HepG2 (cell line): ENCODE data around the gene SPSB1. TPM values are rescaled to one million over a fixed set of nuclear protein-coding genes. Genes with fewer than 3 reads are reported as not detected.

Source experiments
- ARHGAP35 ChIP-seq: sonication (generic); formaldehyde crosslinking; IDR thresholded peaks from 2 replicates; pipeline ENCODE4 v1.9.0; 2022; ENCODE audit warnings: mild to moderate bottlenecking, inconsistent platforms, moderate library complexity, missing genetic modification reagents, borderline replicate concordance
- BHLHE40 ChIP-seq: IDR thresholded peaks from 2 replicates; pipeline ENCODE4 v1.6.1; 2011; ENCODE audit warnings: low read length, improper control_type of control experiment
- NFKBIZ ChIP-seq: IDR thresholded peaks from 2 replicates; pipeline ENCODE4 v1.6.1; 2018; ENCODE audit warnings: missing genetic modification reagents, missing compliant biosample characterization
- U2AF1 ChIP-seq: fragments of 200-400 bp; formaldehyde crosslinking; optimal IDR thresholded peaks from 2 replicates; pipeline ENCODE3; 2017; ENCODE audit warnings: mild to moderate bottlenecking, low read depth, low read length
- ZFYVE20 ChIP-seq: sonication (generic); formaldehyde crosslinking; IDR thresholded peaks from 2 replicates; pipeline ENCODE4 v1.8.0; 2023; ENCODE audit warnings: low read depth, mild to moderate bottlenecking, moderate library complexity, missing genetic modification reagents, borderline replicate concordance
- ZNF354B ChIP-seq: sonication (generic); formaldehyde crosslinking; IDR thresholded peaks from 2 replicates; pipeline ENCODE4 v1.8.0; 2022; ENCODE audit warnings: mild to moderate bottlenecking, missing genetic modification reagents
- ZNF558 ChIP-seq: sonication (generic); formaldehyde crosslinking; IDR thresholded peaks from 2 replicates; pipeline ENCODE4 v1.9.0; 2022; ENCODE audit warnings: mild to moderate bottlenecking, missing genetic modification reagents, borderline replicate concordance
- polyA plus RNA-seq, 8 experiments: library from polyadenylated mRNA; depleted of rRNA in 3 of 8; stranded (reverse) in 7 of 8; unstranded in 1 of 8; fragments of >200 nt; fragmentation: Illumina TruSeq in 4 of 8; extraction: Trizol in 4 of 8; gene quantifications; 2 replicates each; pipeline versions ENCODE4 v1.2.1 to v1.2.3, GENCODE V29; 2011 to 2016; ENCODE audit warnings: low read depth in 4 of 8, missing spikeins in 1 of 8, mixed read lengths in 1 of 8; ENCODE audit not compliant: insufficient read depth in 1 of 8
- total RNA-seq, 5 experiments: library from RNA; depleted of rRNA; stranded (reverse); fragments of >200 nt; fragmentation: Illumina TruSeq; extraction: Trizol; gene quantifications; 2 replicates each; pipeline ENCODE4 v1.2.3, GENCODE V29; 2016; ENCODE audit warnings: low read depth in 1 of 5
- TF ChIP-seq, protein P1 (sequence below): sonication (generic); formaldehyde crosslinking; IDR thresholded peaks from 2 replicates; pipeline ENCODE4 v1.4.0; 2020; ENCODE audit warnings: missing genetic modification reagents
- TF ChIP-seq, protein P2 (sequence below): sonication (generic); formaldehyde crosslinking; IDR thresholded peaks from 2 replicates; pipeline ENCODE4 v1.8.1; 2023; ENCODE audit warnings: mild to moderate bottlenecking, missing genetic modification reagents
- TF ChIP-seq, protein P3 (sequence below): sonication (generic); formaldehyde crosslinking; IDR thresholded peaks from 2 replicates; pipeline ENCODE4 v1.4.0; 2020; ENCODE audit warnings: mild to moderate bottlenecking, missing genetic modification reagents
- TF ChIP-seq, protein P4 (sequence below): sonication (generic); formaldehyde crosslinking; IDR thresholded peaks from 2 replicates; pipeline ENCODE4 v1.5.1; 2020; ENCODE audit warnings: mild to moderate bottlenecking, missing genetic modification reagents, borderline replicate concordance

SPSB1 gene
- total and polyA plus RNA-seq, 2 of the 13 experiments (the other 11 are each of a cell fraction or from before 2014, with no cell fraction given): 5.0 to 8.0 TPM

DNA sequence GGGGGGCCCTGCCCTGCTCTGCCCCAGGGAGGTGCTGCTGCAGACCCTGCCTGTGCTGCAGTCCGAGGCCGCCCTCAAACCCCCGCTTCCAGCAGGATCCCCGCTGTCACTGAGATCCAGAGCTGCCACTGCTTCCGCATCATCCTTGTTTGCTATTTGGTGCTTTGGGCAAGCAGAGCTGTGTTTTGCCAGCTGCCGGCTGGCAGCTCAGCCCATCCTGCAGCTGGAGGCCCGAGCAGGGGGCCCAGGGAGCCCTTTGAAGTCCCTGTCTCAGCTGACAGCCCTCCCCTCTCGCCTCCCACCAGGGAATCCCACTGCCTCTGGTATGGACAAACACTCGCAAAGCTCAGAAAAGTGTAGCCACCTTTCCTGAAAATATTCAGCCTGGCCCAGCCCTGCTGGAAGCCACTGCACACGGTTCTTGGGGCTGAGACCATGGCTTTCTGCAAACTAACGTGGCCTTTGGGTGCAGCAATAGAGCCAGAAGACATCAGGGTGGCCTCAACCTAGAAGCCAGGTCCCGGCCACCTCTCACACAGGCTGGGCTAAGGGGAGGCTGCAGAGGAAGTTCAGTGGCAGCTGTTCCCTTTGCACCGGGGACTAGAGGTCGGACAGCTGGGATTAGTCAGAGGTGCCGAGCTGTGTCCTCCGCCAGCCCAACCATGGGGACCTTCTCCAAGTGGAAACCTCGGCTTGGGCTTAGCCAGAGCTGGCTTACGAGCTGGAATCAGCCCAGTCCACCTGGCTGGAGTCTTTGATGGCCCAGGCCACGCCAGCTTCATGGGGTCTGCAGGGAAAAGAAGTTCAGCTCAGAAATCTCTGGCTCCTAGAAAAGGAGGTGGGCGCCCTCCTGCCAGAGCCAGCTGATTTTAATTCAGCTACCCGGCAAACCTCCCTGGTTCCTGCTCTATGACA, 107.1 kb downstream of the SPSB1 start (continued):
- TF ChIP-seq, protein P1, sequence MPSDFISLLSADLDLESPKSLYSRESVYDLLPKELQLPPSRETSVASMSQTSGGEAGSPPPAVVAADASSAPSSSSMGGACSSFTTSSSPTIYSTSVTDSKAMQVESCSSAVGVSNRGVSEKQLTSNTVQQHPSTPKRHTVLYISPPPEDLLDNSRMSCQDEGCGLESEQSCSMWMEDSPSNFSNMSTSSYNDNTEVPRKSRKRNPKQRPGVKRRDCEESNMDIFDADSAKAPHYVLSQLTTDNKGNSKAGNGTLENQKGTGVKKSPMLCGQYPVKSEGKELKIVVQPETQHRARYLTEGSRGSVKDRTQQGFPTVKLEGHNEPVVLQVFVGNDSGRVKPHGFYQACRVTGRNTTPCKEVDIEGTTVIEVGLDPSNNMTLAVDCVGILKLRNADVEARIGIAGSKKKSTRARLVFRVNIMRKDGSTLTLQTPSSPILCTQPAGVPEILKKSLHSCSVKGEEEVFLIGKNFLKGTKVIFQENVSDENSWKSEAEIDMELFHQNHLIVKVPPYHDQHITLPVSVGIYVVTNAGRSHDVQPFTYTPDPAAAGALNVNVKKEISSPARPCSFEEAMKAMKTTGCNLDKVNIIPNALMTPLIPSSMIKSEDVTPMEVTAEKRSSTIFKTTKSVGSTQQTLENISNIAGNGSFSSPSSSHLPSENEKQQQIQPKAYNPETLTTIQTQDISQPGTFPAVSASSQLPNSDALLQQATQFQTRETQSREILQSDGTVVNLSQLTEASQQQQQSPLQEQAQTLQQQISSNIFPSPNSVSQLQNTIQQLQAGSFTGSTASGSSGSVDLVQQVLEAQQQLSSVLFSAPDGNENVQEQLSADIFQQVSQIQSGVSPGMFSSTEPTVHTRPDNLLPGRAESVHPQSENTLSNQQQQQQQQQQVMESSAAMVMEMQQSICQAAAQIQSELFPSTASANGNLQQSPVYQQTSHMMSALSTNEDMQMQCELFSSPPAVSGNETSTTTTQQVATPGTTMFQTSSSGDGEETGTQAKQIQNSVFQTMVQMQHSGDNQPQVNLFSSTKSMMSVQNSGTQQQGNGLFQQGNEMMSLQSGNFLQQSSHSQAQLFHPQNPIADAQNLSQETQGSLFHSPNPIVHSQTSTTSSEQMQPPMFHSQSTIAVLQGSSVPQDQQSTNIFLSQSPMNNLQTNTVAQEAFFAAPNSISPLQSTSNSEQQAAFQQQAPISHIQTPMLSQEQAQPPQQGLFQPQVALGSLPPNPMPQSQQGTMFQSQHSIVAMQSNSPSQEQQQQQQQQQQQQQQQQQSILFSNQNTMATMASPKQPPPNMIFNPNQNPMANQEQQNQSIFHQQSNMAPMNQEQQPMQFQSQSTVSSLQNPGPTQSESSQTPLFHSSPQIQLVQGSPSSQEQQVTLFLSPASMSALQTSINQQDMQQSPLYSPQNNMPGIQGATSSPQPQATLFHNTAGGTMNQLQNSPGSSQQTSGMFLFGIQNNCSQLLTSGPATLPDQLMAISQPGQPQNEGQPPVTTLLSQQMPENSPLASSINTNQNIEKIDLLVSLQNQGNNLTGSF (CRISPR knock-in tag): no peak
- TF ChIP-seq ZNF354B (CRISPR knock-in tag): no peak
- no peak for TF ChIP-seq ARHGAP35 (CRISPR knock-in tag)
- TF ChIP-seq, protein P2, sequence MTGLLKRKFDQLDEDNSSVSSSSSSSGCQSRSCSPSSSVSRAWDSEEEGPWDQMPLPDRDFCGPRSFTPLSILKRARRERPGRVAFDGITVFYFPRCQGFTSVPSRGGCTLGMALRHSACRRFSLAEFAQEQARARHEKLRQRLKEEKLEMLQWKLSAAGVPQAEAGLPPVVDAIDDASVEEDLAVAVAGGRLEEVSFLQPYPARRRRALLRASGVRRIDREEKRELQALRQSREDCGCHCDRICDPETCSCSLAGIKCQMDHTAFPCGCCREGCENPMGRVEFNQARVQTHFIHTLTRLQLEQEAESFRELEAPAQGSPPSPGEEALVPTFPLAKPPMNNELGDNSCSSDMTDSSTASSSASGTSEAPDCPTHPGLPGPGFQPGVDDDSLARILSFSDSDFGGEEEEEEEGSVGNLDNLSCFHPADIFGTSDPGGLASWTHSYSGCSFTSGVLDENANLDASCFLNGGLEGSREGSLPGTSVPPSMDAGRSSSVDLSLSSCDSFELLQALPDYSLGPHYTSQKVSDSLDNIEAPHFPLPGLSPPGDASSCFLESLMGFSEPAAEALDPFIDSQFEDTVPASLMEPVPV: no peak
- TF ChIP-seq, protein P3, sequence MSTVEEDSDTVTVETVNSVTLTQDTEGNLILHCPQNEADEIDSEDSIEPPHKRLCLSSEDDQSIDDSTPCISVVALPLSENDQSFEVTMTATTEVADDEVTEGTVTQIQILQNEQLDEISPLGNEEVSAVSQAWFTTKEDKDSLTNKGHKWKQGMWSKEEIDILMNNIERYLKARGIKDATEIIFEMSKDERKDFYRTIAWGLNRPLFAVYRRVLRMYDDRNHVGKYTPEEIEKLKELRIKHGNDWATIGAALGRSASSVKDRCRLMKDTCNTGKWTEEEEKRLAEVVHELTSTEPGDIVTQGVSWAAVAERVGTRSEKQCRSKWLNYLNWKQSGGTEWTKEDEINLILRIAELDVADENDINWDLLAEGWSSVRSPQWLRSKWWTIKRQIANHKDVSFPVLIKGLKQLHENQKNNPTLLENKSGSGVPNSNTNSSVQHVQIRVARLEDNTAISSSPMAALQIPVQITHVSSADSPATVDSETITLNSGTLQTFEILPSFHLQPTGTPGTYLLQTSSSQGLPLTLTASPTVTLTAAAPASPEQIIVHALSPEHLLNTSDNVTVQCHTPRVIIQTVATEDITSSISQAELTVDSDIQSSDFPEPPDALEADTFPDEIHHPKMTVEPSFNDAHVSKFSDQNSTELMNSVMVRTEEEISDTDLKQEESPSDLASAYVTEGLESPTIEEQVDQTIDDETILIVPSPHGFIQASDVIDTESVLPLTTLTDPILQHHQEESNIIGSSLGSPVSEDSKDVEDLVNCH (CRISPR knock-in tag): no peak
- TF ChIP-seq NFKBIZ (CRISPR knock-in tag): no peak
- no peak for TF ChIP-seq ZNF558 (CRISPR knock-in tag)
- TF ChIP-seq, protein P4, sequence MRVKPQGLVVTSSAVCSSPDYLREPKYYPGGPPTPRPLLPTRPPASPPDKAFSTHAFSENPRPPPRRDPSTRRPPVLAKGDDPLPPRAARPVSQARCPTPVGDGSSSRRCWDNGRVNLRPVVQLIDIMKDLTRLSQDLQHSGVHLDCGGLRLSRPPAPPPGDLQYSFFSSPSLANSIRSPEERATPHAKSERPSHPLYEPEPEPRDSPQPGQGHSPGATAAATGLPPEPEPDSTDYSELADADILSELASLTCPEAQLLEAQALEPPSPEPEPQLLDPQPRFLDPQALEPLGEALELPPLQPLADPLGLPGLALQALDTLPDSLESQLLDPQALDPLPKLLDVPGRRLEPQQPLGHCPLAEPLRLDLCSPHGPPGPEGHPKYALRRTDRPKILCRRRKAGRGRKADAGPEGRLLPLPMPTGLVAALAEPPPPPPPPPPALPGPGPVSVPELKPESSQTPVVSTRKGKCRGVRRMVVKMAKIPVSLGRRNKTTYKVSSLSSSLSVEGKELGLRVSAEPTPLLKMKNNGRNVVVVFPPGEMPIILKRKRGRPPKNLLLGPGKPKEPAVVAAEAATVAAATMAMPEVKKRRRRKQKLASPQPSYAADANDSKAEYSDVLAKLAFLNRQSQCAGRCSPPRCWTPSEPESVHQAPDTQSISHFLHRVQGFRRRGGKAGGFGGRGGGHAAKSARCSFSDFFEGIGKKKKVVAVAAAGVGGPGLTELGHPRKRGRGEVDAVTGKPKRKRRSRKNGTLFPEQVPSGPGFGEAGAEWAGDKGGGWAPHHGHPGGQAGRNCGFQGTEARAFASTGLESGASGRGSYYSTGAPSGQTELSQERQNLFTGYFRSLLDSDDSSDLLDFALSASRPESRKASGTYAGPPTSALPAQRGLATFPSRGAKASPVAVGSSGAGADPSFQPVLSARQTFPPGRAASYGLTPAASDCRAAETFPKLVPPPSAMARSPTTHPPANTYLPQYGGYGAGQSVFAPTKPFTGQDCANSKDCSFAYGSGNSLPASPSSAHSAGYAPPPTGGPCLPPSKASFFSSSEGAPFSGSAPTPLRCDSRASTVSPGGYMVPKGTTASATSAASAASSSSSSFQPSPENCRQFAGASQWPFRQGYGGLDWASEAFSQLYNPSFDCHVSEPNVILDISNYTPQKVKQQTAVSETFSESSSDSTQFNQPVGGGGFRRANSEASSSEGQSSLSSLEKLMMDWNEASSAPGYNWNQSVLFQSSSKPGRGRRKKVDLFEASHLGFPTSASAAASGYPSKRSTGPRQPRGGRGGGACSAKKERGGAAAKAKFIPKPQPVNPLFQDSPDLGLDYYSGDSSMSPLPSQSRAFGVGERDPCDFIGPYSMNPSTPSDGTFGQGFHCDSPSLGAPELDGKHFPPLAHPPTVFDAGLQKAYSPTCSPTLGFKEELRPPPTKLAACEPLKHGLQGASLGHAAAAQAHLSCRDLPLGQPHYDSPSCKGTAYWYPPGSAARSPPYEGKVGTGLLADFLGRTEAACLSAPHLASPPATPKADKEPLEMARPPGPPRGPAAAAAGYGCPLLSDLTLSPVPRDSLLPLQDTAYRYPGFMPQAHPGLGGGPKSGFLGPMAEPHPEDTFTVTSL: no peak
- no peak for TF ChIP-seq ZFYVE20 (CRISPR knock-in tag)
- no peak for TF ChIP-seq BHLHE40
- peak; percentile 63 for TF ChIP-seq U2AF1
